Motor neuron (in vitro differentiated cells): ENCODE data around the gene UNC5B. TPM values are rescaled to one million over a fixed set of nuclear protein-coding genes. Genes with fewer than 3 reads are reported as not detected.
"Not testable (repeated sequence)": the region's sequence is repeated elsewhere in the genome, so short reads cannot be mapped to it uniquely, and the experiment has no call there.

Source experiments
- ATAC-seq, 8 experiments: fragments of 200-7000 bp; cut with Tn5 transposase; replicated peaks in 6 of 8; 2 replicates each; pipeline ENCODE4 v1.8.0; 2021; ENCODE audit warnings: mild to moderate bottlenecking in 8 of 8, moderate library complexity in 8 of 8
- H3K27ac ChIP-seq, 2 donors: fragments of 250-450 bp; sonication (Bioruptor Pico); 2 replicates each; pipeline ENCODE4 v1.9.0; 2021; ENCODE audit warnings: antibody characterized with exemption in 2 of 2, mild to moderate bottlenecking in 2 of 2, moderate library complexity in 1 of 2
- H3K4me1 ChIP-seq, 2 donors: fragments of 250-450 bp; sonication (Bioruptor Pico); replicated peaks in 1 of 2; 2 replicates each; pipeline ENCODE4 v1.6.1; 2021; ENCODE audit warnings: antibody characterized with exemption in 2 of 2, mild to moderate bottlenecking in 2 of 2, moderate library complexity in 1 of 2
- H3K4me3 ChIP-seq, 5 donors: fragments of 250-450 bp; sonication (Bioruptor Pico); 2 replicates each; pipeline ENCODE4 v1.9.0; 2021; ENCODE audit warnings: antibody characterized with exemption in 5 of 5, mild to moderate bottlenecking in 5 of 5, moderate library complexity in 4 of 5
- WGBS, 10 experiments: fragments of 450-650 bp; shearing (Covaris generic); methylation state at CpG; one replicate each; pipeline ENCODE4 v1.0.0; 2022; 5-methylcytosine and 5-hydroxymethylcytosine counted together
- in situ Hi-C, 9 experiments: fragments of 400-800 bp; cut with MboI; loops; one replicate each; pipeline ENCODE4 v1.15.0; 2021; ENCODE audit warnings: low sequenced_read_pairs in 9 of 9, low pct_unique_long_range_greater_than_20kb in 2 of 9; ENCODE audit not compliant: unreplicated experiment in 9 of 9
- total RNA-seq, 8 experiments: library from RNA; unstranded; fragments of 300-600 nt; gene quantifications; 2 replicates each; pipeline versions ENCODE4 v1.2.3 to v1.2.4, GENCODE V29; 2022

Gene UNC5B
- total RNA-seq, 8 experiments from 2014 or later, result 1.4 to 53.5 (median 18.2) TPM

- ATAC-seq, result peak; percentile 6 to 76 (median 68)
- H3K4me1 ChIP-seq, result peaks cover 77% of the 10 kb centered on the region in 2 donors
- WGBS, 10 experiments, result 20 to 29% methylated on average over 1 of the region's 4 CpGs; no CpG with 5 or more reads in 8 of the 10 experiments
- in situ Hi-C loops, result loop anchor here in 4 of 9 experiments (10.0 to 25.0 kb wide), 2 partner anchors 281 to 293 kb away; no protein-coding TSS in a partner anchor
- peak overlapping the region; percentile 34 to 72 (median 59) for H3K4me3 ChIP-seq
- peak overlapping the region; percentile 61 to 70 for H3K27ac ChIP-seq
These were observed 5.8 kb downstream of the UNC5B start for GRCh38 chr10:71218046-71218650.

GRCh38 chr10:71218651-71219050 is 6.3 kb downstream of the UNC5B start:
- peaks cover 78 to 82% of the 10 kb centered on the region in 2 donors for H3K4me1 ChIP-seq
- H3K27ac ChIP-seq, result no peak overlapping the region
- no peak for ATAC-seq
- 80 to 100% (median 100%) methylated on average over 1 to 2 of the region's 5 CpGs; no CpG with 5 or more reads in 4 of the 10 experiments for WGBS, 10 experiments
- H3K4me3 ChIP-seq, result no peak overlapping the region
- in situ Hi-C loops, result loop anchor here in 4 of 9 experiments (10.0 to 25.0 kb wide), 2 partner anchors 281 to 294 kb away; no protein-coding TSS in a partner anchor

DNA sequence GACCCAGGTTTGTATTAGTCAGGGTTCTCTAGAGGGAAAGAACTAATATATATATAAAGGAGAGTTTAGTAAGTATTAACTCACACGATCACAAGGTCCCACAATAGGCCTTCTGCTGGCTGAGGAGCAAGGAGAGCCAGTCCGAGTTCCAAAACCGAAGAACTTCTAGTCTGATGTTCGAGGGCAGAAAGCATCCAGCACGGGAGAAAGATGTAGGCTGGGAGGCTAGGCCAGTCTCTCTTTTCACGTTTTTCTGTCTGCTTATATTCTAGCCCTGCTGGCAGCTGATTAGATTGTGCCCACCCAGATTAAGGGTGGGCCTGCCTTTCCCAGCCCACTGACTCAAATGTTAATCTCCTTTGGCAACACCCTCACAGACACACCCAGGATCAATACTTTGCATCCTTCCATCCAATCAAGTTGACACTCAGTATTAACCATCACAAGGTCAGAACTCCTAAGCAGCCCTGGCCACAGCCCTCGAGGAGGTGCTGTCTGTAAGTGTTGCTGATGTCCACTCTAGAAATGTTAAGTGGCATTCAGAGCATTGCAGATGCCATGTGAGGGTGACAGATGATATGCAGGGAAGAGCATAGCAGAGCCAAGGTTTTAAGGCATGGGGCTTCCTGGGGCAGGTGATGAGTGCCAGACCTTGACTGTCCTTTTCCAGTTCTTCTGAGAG is 7.0 kb downstream of the UNC5B start:
- WGBS, 10 experiments, result 57 to 100% (median 88%) methylated on average over 1 to 4 of the region's 7 CpGs; no CpG with 5 or more reads in 1 of the 10 experiments
- not testable (repeated sequence) for H3K27ac ChIP-seq, ATAC-seq, H3K4me3 ChIP-seq
- in situ Hi-C loops, result loop anchor here in 4 of 9 experiments (10.0 to 25.0 kb wide), 2 partner anchors 282 to 295 kb away; no protein-coding TSS in a partner anchor
- peaks cover 76 to 83% of the 10 kb centered on the region in 2 donors for H3K4me1 ChIP-seq

DNA sequence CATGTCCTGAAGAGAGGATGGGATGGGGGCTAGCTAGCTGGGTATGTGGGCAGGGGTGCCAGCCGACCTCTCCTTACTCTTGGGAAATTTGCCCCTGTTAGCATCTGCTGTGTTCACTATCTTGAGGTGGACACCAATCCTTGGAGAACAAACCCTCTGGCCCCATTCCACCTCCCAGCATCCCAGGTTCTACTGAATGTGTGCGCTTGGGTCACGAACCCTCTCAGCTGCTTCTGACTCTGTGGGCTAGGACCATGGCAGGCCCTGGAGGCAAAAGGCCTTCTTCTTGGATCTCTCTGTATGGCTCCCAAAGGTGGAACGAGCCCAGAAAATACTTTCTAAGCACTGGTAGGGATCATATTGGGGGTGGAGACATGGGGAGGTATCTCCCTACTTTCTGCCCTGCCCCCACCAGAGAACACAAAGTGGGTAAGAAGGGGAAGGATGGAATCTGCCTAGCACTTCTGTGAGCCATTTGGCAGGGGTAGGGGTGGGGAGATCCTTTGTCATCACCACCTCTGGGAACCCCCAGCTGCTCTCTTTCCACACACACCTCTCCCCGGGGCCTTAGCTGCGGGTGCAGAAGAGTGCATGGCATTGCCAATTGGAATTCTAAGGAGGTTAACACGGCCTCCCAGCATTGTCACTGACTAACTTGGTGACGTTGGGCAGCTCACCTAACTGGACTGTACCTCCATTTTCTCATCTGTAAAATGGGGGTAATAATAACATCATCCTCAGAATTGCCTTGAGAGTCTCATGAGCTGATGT is 7.7 kb downstream of the UNC5B start:
- Histone ChIP-seq H3K27ac (no peak overlapping the region), H3K4me3 (no peak overlapping the region), H3K4me1 (peaks cover 68 to 76% of the 10 kb centered on the region in 2 donors)
- in situ Hi-C loops, result loop anchor here in 4 of 9 experiments (10.0 to 25.0 kb wide), 2 partner anchors 283 to 295 kb away; no protein-coding TSS in a partner anchor
- 70 to 100% (median 100%) methylated on average over 1 to 2 of the region's 8 CpGs; no CpG with 5 or more reads in 7 of the 10 experiments for WGBS, 10 experiments
- no peak for ATAC-seq

- no peak overlapping the region for H3K27ac ChIP-seq
- ATAC-seq, result no peak
These were observed 8.5 kb downstream of the UNC5B start for GRCh38 chr10:71220689-71221540.

GRCh38 chr10:71221586-71222202 is 9.3 kb downstream of the UNC5B start:
- in situ Hi-C loops, result loop anchor here in 2 of 9 experiments (25.0 kb wide), 1 partner anchor 284 kb away; no protein-coding TSS in a partner anchor
- ATAC-seq, result no peak
- Histone ChIP-seq H3K4me3 (no peak overlapping the region), H3K4me1 (peaks cover 52 to 60% of the 10 kb centered on the region in 2 donors), H3K27ac (no peak overlapping the region)
- 60 to 100% (median 88%) methylated on average over 1 to 3 of the region's 5 CpGs; no CpG with 5 or more reads in 4 of the 10 experiments for WGBS, 10 experiments

More at GRCh38 chr10:71220689-71221540, 8.5 kb downstream of the UNC5B start:
- Histone ChIP-seq H3K4me3 (no peak overlapping the region), H3K4me1 (peaks cover 60 to 68% of the 10 kb centered on the region in 2 donors)
- in situ Hi-C loops, result loop anchor here in 2 of 9 experiments (25.0 kb wide), 1 partner anchor 284 kb away; no protein-coding TSS in a partner anchor
- WGBS, 10 experiments, result 0 to 73% (median 37%) methylated on average over 1 to 7 of the region's 12 CpGs; no CpG with 5 or more reads in 2 of the 10 experiments

DNA sequence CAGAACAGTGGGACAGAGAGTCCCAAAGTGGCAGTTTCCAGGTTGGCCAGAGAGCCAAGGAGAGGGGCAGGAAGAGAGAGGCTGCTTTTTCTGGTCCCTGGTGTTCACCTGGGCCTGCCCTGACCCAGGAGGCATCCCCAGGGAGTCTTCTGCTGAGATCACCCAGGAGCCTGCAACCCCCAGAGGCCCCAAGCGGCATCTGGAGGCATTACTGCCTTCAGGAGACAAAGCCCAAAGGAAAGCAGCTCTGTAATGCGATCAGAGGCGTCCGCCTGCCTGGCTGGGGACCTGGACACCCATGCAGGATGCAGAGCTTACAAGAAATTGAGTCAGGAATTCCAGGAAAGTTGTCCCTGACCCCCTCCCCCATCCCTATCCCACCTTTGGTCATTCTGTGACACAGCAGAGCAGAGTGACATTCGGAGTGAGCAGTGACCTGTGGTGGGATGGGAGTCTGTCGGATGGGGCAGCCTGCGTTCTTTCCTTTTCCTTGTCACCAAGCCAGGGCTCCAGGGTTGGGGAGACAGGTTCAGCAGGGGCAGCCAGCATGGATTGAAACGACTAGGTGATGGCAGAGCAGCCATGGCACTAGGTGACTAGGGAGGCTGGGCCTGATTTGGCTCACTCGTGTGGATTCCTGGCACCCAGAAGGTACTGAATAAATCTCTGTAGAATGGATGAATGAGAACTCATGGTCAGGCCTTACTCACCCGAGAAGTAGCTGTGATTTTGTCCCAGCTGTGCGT is 10.4 kb downstream of the UNC5B start:
- peak overlapping the region in 1 of 2 donors; percentile 55 for H3K27ac ChIP-seq
- peak in 5 of 8 experiments; percentile 31 to 51 (median 41) for ATAC-seq
- 0 to 89% (median 71%) methylated on average over 1 to 6 of the region's 11 CpGs; no CpG with 5 or more reads in 3 of the 10 experiments for WGBS, 10 experiments
- peaks cover 45 to 55% of the 10 kb centered on the region in 2 donors for H3K4me1 ChIP-seq
- H3K4me3 ChIP-seq, result no peak overlapping the region
- in situ Hi-C loops, result loop anchor here in 2 of 9 experiments (25.0 kb wide), 1 partner anchor 285 kb away; no protein-coding TSS in a partner anchor

- WGBS, 10 experiments, result 63 to 100% (median 91%) methylated on average over 1 to 4 of the region's 4 CpGs; no CpG with 5 or more reads in 3 of the 10 experiments
- ATAC-seq, result no peak
- in situ Hi-C loops, result loop anchor here in 2 of 9 experiments (25.0 kb wide), 1 partner anchor 286 kb away; no protein-coding TSS in a partner anchor
- Histone ChIP-seq H3K4me1 (peaks cover 46 to 48% of the 10 kb centered on the region in 2 donors), H3K27ac (no peak overlapping the region), H3K4me3 (no peak overlapping the region)
These were observed 11.1 kb downstream of the UNC5B start for GRCh38 chr10:71223347-71224058.

- WGBS, 10 experiments, result 0 to 76% (median 47%) methylated on average over 1 to 5 of the region's 12 CpGs; no CpG with 5 or more reads in 2 of the 10 experiments
- Histone ChIP-seq H3K27ac (no peak overlapping the region), H3K4me1 (peaks cover 51 to 52% of the 10 kb centered on the region in 2 donors), H3K4me3 (no peak overlapping the region)
- ATAC-seq, result no peak
- in situ Hi-C loops, result no loop called here
These were observed 13.1 kb downstream of the UNC5B start for GRCh38 chr10:71225291-71226058.
